HL-60 (cell line): Measurements from ENCODE around the gene VSX1.

Experiments used
- POLR2AphosphoS5 ChIP-seq: IDR thresholded peaks from 2 replicates; pipeline ENCODE4 v1.6.1; 2012; ENCODE audit warnings: low read depth
- TF ChIP-seq, protein P1 (sequence below): IDR thresholded peaks from one replicate; pipeline ENCODE4 v1.5.1; 2011; ENCODE audit warnings: low read length, control low read depth, inconsistent platforms; ENCODE audit not compliant: insufficient read depth

DNA sequence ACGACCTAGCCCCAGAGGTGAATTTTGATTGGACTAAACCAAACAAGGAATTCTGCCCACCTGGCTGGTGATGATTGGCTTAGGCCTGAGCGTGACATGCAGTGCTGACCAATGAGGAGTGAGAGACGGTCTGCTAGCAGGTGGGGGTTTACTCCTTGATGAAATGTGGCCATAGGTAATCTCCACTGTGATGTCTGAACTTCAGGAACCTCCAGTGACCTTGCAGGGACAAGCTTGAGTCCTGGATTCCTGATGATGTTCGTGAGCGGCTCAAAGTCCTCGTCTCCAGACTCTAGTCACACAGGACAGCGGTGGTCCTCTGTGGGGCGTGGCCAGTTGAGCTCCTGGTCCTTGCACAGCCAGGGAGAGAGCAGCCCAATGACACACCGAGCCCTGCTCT is 8.4 kb downstream of the VSX1 start:
- TF ChIP-seq, protein P1, sequence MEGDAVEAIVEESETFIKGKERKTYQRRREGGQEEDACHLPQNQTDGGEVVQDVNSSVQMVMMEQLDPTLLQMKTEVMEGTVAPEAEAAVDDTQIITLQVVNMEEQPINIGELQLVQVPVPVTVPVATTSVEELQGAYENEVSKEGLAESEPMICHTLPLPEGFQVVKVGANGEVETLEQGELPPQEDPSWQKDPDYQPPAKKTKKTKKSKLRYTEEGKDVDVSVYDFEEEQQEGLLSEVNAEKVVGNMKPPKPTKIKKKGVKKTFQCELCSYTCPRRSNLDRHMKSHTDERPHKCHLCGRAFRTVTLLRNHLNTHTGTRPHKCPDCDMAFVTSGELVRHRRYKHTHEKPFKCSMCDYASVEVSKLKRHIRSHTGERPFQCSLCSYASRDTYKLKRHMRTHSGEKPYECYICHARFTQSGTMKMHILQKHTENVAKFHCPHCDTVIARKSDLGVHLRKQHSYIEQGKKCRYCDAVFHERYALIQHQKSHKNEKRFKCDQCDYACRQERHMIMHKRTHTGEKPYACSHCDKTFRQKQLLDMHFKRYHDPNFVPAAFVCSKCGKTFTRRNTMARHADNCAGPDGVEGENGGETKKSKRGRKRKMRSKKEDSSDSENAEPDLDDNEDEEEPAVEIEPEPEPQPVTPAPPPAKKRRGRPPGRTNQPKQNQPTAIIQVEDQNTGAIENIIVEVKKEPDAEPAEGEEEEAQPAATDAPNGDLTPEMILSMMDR, result no peak
- TF ChIP-seq POLR2AphosphoS5, result no peak
